COR-L47 (cell line): ENCODE measurements around the gene RHD.
"Not testable (repeated sequence)": the region's sequence is repeated elsewhere in the genome, so short reads cannot be mapped to it uniquely, and the experiment has no call there.

Source experiments
- DNase-seq: peaks from one replicate; lab custom pipeline; 2025; lab: John Stamatoyannopoulos, UW

The RHD gene

DNA sequence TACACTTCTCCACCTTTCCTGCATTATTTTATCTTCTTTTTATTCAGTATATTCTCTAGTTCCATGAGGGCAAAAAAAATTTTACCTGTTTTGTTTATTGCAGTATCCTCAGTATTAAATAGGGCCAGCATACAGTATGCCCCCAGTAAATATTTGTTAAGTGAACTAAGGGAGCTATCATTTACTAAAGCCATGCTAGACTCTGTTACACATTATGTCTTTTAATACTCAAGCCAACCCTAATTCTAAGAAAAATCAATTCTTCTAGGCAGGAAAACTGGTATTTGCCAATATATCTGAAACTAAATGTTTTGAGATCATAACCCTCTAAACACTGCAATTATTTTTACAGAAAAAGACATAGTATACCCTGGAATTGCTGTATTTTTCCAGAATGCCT lies 84.1 kb downstream of the RHD start:
- no peak for DNase-seq

DNA sequence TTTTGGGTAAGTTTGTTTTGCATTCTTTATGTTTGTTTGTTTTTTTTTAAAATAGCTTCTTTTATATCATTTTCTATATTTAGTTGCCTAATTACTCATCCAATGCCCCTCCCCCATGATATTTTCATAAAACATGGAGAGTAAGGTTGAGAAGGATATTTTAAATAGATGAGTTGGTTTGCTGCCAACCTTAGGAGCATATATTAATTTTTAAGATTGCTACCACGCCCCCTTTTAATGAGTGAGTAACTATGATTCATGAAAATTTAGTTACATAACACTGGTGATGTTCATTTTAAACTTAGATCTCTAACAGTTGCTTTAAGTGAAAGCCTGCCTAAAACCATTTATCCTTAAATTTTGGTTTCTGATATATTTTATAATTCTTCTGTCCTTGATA lies 84.5 kb downstream of the RHD start:
- no peak for DNase-seq

DNA sequence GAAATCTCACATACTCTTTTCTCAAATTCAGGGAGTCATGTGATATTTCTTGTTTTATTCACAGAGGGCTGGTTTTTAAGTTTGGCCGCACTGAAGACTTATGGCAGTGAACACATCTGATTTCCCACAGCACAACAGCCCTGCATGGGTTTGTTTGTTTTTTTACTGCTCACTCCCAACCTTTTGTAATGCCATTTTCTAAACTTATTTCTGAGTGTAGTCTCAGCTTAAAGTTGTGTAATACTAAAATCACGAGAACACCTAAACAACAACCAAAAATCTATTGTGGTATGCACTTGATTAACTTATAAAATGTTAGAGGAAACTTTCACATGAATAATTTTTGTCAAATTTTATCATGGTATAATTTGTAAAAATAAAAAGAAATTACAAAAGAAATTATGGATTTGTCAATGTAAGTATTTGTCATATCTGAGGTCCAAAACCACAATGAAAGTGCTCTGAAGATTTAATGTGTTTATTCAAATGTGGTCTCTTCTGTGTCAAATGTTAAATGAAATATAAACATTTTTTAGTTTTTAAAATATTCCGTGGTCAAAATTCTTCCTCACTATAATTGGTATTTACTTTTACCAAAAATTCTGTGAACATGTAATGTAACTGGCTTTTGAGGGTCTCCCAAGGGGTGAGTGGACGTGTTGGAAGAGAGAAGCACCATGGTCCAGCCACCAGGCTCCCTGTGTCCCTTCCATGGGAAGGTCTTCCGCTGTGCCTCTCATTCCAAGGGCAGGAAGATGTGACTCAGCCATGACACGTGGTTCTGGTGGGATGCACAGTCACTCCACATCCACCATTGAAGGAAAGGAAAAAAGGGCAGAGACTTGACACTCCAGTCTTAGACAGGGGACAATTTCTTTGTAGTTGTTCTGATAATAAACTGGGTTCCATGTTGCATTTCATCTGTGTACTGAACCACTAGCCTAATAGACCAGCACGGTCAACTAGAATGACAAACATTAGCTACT lies 88.6 kb downstream of the RHD start:
- DNase-seq, result no peak

DNA sequence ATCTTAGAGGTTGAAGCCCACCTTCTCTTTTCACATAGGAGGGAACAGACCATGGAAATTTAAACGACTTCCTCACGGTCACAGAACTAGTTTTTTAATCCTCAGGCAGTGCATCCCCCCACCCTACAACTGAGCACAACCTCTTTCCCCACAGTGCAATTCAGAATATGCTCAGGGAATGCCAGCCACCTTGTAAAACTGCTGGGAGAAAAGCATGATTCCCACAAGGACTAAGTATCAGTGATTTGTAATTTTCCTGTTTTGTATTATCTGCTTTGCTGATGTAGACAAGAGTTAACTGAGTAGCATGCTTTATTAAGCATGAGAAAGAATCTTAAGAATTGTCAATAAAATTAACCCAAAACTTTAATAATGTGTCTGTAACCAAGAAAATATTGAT lies 89.6 kb downstream of the RHD start:
- DNase-seq, result no peak

DNA sequence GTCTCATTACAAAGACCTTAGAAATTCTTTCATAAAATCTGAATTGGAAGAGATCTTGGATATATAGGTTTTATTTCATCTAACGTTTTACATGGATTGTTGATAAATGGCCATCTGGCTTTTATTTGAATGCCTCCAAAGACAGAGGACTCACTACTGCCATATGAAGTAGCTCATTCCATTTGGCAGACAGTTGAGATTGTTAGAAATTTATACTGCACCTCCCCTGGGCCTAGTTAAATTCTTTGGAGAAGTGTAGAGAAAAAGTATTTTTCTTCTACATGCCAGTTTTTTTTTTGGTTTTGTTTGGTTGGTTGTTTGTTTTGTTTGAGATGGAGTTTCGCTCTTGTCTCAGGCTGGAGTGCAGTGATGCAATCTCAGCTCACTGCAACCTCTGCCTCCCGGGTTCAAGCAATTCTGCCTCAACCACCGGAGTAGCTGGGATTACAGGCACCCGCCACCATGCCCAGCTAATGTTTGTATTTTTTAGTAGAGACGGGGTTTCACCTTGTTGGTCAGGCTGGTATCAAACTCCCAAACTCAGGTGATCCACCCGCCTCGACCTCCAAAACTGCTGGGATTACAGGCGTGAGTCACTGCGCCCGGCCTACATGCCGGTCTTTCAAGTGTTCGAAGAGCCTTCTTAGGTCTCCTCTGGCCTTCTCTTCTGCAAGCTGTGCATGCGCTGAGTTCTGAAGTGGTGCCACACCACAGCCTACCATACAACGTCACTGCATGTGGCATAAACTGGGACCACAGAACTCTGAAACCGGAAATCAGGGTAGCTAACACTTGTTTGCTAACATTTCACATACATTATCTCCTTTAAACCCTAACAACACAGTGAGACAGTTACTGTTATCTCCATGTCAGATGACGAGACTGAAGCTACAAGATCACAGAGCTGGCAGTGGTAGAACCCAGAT lies 90.6 kb downstream of the RHD start:
- DNase-seq, result not testable (repeated sequence)

DNA sequence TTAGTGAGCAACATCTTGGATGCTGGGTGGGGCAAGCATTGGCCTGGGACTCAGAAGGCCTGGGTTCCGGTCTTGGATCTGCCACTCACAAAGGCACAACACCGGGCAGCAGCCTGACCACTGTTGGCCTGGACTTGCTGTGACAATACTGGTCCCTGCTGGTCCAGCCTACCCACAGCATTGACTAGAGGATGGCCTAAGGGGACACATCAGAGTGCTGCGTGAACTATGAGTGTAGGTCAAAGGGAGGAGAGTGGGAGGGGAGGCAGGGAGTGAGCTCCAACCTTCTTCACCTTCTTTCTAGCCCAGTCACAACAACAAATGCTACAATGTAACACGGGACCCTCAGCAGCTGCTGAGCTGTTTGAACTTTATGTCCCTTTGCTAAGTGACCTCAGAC lies 96.9 kb downstream of the RHD start:
- no peak for DNase-seq

DNA sequence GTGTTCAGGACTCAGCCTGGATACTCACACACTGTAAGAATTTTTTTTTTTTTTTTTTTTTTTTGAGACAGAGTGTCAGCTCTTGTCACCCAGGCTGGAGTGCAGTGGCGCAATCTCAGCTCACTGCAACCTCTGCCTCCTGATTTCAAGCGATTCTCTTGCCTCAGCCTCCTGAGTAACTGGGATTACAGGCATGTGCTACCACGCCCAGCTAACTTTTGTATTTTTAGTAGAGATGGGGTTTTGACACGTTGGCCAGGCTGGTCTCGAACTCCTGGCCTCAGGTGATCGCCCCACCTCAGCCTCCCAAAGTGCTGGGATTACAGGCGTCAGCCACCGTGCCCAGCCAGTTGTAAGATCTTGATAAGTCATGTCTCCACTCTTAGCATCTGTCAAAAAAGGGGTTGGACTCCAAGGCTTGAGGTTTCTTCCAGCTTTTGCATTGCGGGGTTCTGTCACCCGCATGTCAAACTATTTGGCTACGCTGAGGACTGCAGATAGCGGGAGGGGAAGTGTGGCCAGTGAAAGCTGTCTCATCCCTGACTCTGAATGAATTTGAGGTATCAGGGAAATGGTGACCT lies 97.5 kb downstream of the RHD start:
- DNase-seq, result not testable (repeated sequence)

DNA sequence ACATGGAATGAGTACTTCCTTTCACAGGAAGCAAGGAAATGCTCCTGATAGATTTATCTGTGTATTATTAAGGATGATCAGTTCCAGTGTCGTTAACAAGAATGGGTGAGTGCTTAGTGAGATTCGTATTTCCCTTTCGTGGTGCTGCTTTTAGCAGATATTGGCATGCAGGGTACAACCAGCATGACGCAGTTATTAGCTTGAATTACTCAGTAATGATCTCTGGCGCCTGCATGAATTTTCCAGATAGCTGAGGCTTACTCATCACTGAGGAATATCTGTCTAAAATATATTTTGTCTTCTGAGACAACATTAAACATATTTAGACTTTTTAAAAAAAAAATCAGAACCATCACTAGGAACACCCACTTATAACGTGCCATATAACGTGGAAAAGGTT lies 99.4 kb downstream of the RHD start:
- DNase-seq, result not testable (repeated sequence)

DNA sequence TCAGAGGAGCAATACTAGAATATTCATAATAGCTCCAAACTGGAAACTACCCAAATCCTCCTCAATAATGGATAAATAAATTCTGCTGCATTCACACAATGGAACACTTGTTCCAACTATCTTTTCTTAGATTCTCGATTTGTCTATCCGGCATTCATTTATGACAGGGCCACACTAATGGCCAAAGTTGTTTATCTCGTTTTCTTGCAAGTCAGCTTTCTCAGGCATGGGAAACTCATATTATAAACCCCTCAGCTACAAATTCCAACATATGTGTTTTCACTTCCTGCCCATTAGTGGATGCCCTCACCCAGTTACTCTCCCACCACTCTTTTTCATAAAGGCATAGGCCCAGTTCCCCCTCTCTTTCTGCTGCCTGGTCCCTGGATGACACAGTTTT lies 106.1 kb downstream of the RHD start:
- not testable (repeated sequence) for DNase-seq
